Activated T-helper 2 cell treated with anti-CD3 and anti-CD28 coated beads, Interferon-gamma antibody, Interleukin-2, Interleukin-4, amounts not matched to agents 10 μg/mL and 5 μg/mL and 100 μg/mL, durations not matched to agents 14 hours and 24 hours and 36 hours (primary cell): ENCODE measurements around the gene CLEC1A. TPM values are rescaled to one million over a fixed set of nuclear protein-coding genes. Genes with fewer than 3 reads are reported as not detected.
"Not testable (repeated sequence)": the region's sequence is repeated elsewhere in the genome, so short reads cannot be mapped to it uniquely, and the experiment has no call there.

Experiments
- DNase-seq: peaks from one replicate; pipeline ENCODE4 v3.0.0; 2021; ENCODE audit warnings: low spot score
- H3K27ac Mint-ChIP-seq: one replicate; pipeline ENCODE4 v1.8.0; 2021; ENCODE audit warnings: mixed read lengths
- H3K27me3 Mint-ChIP-seq: one replicate; pipeline ENCODE4 v1.8.0; 2021; ENCODE audit warnings: low read depth, mixed read lengths
- H3K36me3 Mint-ChIP-seq: one replicate; pipeline ENCODE4 v1.8.0; 2021; ENCODE audit warnings: low read depth, mixed read lengths
- H3K4me1 Mint-ChIP-seq: one replicate; pipeline ENCODE4 v1.8.0; 2021; ENCODE audit warnings: low read depth, mixed read lengths
- H3K4me3 Mint-ChIP-seq: one replicate; pipeline ENCODE4 v1.8.0; 2021; ENCODE audit warnings: low read depth, mild to moderate bottlenecking, moderate library complexity, mixed read lengths
- H3K9me3 Mint-ChIP-seq: one replicate; pipeline ENCODE4 v1.8.0; 2021; ENCODE audit warnings: mixed read lengths
- intact Hi-C: fragments of 100-400 bp; cut with micrococcal nuclease; formaldehyde crosslinking; loops from one replicate; pipeline ENCODE4 v1.15.1; 2023
- total RNA-seq: library from RNA; stranded (reverse); gene quantifications from 2 replicates; pipeline ENCODE4 v1.2.3, GENCODE V29; 2022

The CLEC1A gene
- total RNA-seq, 1 donor from 2014 or later, result not detected

GRCh38 chr12:10027311-10027710, 71.5 kb downstream of the CLEC1A start:
- peaks cover 22% of the 10 kb centered on the region for H3K27me3 Mint-ChIP-seq
- no peaks in the 10 kb centered on the region for H3K4me1 Mint-ChIP-seq
- H3K36me3 Mint-ChIP-seq, result no peaks in the 10 kb centered on the region
- DNase-seq, result no peak
- no peak overlapping the region for H3K4me3 Mint-ChIP-seq
- no peak overlapping the region for H3K27ac Mint-ChIP-seq
- intact Hi-C loops, result no loop called here
- no peaks in the 10 kb centered on the region for H3K9me3 Mint-ChIP-seq

GRCh38 chr12:10026666-10027065, 72.1 kb downstream of the CLEC1A start:
- intact Hi-C loops, DNase-seq, H3K36me3 Mint-ChIP-seq, H3K4me1 Mint-ChIP-seq, H3K27ac Mint-ChIP-seq, H3K4me3 Mint-ChIP-seq, H3K9me3 Mint-ChIP-seq: not testable (repeated sequence)
- peaks cover 22% of the 10 kb centered on the region for H3K27me3 Mint-ChIP-seq

DNA sequence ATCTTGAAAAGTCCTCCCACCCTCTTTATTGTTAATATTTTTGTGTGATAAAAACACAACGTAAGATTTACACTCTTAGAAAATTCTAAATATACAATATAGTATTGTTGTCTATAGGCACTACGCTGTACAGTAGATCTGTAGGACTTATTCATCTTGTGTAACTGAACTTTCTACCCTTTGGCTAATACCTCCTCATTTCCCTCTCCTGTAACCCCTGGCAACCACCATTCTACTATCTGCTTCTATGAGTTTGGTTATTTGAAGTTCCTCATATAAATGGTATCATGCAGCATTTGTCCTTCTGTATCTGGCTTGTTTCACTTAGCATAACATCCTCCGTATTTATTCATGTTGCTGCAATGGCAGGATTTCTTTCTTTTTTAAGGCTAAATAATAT, 73.5 kb downstream of the CLEC1A start:
- Mint-ChIP-seq H3K9me3 (no peaks in the 10 kb centered on the region), H3K4me3 (no peak overlapping the region), H3K36me3 (no peaks in the 10 kb centered on the region), H3K27ac (no peak overlapping the region), H3K4me1 (no peaks in the 10 kb centered on the region), H3K27me3 (peaks cover 21% of the 10 kb centered on the region)
- no peak for DNase-seq
- intact Hi-C loops, result no loop called here

- H3K36me3 Mint-ChIP-seq, result no peaks in the 10 kb centered on the region
- peaks cover 14% of the 10 kb centered on the region for H3K27me3 Mint-ChIP-seq
- no peaks in the 10 kb centered on the region for H3K9me3 Mint-ChIP-seq
- no peak for DNase-seq
- no peak overlapping the region for H3K27ac Mint-ChIP-seq
- intact Hi-C loops, result no loop called here
- no peak overlapping the region for H3K4me3 Mint-ChIP-seq
- H3K4me1 Mint-ChIP-seq, result peaks cover 6% of the 10 kb centered on the region
Observed at GRCh38 chr12:10021342-10021741, 77.4 kb downstream of the CLEC1A start.

Other genes starting within 250 kb of the CLEC1A start
- 5.0 and 5.1 TPM in 2 replicates for gene CLEC2B, start 229.6 kb downstream of the CLEC1A start, total RNA-seq
- gene KLRF2, start 217.5 kb downstream of the CLEC1A start, total RNA-seq, result not detected in 2 replicates
- gene CLEC2A, start 166.6 kb downstream of the CLEC1A start, total RNA-seq, result not detected in 2 replicates
- gene CLEC12A, start 127.6 kb downstream of the CLEC1A start, total RNA-seq, result 0.30 and 0.32 TPM in 2 replicates
- not detected in 2 replicates for gene CLEC1B, start 99.9 kb downstream of the CLEC1A start, total RNA-seq
- not detected in 2 replicates for gene CLEC12B, start 88.4 kb downstream of the CLEC1A start, total RNA-seq
- not detected in 2 replicates for gene CLEC9A, start 68.3 kb downstream of the CLEC1A start, total RNA-seq
- gene CLEC7A, start 31.2 kb upstream of the CLEC1A start, total RNA-seq, result not detected in 2 replicates
- not detected in 2 replicates for gene OLR1, start 73.1 kb upstream of the CLEC1A start, total RNA-seq
- not detected in 2 replicates for gene TMEM52B, start 80.0 kb upstream of the CLEC1A start, total RNA-seq
- 4.0 and 5.2 TPM in 2 replicates for gene GABARAPL1, start 113.9 kb upstream of the CLEC1A start, total RNA-seq
- gene KLRD1, start 208.9 kb upstream of the CLEC1A start, total RNA-seq, result 3.3 and 3.5 TPM in 2 replicates